Endodermal cell (in vitro differentiated cells): ENCODE measurements around the gene SRL. TPM values are rescaled to one million over a fixed set of nuclear protein-coding genes. Genes with fewer than 3 reads are reported as not detected.
A peak's percentile ranks its signal among the peaks of the same experiment; 100 is the strongest.

Experiments
- DNase-seq: peaks from one replicate; pipeline ENCODE4 v3.0.0-alpha.2; 2017
- H3K27ac ChIP-seq: 2 replicates; pipeline ENCODE4 v1.5.1; 2013; ENCODE audit warnings: mild to moderate bottlenecking, low read depth, low read length, moderate library complexity
- H3K27me3 ChIP-seq: 2 replicates; pipeline ENCODE4 v1.6.1; 2013; ENCODE audit warnings: mild to moderate bottlenecking, low read length, moderate library complexity; ENCODE audit not compliant: insufficient read depth, control insufficient read depth, poor library complexity, severe bottlenecking
- H3K36me3 ChIP-seq: 2 replicates; pipeline ENCODE4 v1.7.0; 2013; ENCODE audit warnings: mild to moderate bottlenecking, low read length, moderate library complexity; ENCODE audit not compliant: control insufficient read depth, insufficient read depth
- H3K4me1 ChIP-seq: one replicate; pipeline ENCODE4 v1.7.0; 2013; ENCODE audit warnings: low read length; ENCODE audit not compliant: control insufficient read depth, insufficient read depth
- H3K4me3 ChIP-seq: 2 replicates; pipeline ENCODE4 v1.5.1; 2013; ENCODE audit warnings: mild to moderate bottlenecking, low read length, moderate library complexity
- H3K9ac ChIP-seq: 2 replicates; pipeline ENCODE4 v1.6.1; 2013; ENCODE audit warnings: mild to moderate bottlenecking, low read length, moderate library complexity; ENCODE audit not compliant: poor library complexity, severe bottlenecking; ENCODE audit errors: extremely low read depth
- H3K9me3 ChIP-seq: 2 replicates; pipeline ENCODE4 v1.6.1; 2013; ENCODE audit warnings: mild to moderate bottlenecking, low read length, moderate library complexity; ENCODE audit not compliant: control insufficient read depth
- H3K27ac Mint-ChIP-seq: 2 replicates; pipeline ENCODE4 v1.8.0; 2020; ENCODE audit warnings: mixed read lengths
- H3K27me3 Mint-ChIP-seq: 2 replicates; pipeline ENCODE4 v1.8.0; 2021; ENCODE audit warnings: mild to moderate bottlenecking, mixed read lengths; ENCODE audit not compliant: insufficient read depth
- H3K36me3 Mint-ChIP-seq: 2 replicates; pipeline ENCODE4 v1.8.0; 2020; ENCODE audit warnings: low read depth, mixed read lengths
- H3K4me1 Mint-ChIP-seq: 2 replicates; pipeline ENCODE4 v1.8.0; 2020; ENCODE audit warnings: mixed read lengths
- H3K4me3 Mint-ChIP-seq: 2 replicates; pipeline ENCODE4 v1.8.0; 2020; ENCODE audit warnings: mild to moderate bottlenecking, moderate library complexity, mixed read lengths
- H3K9me3 Mint-ChIP-seq: 2 replicates; pipeline ENCODE4 v1.8.0; 2020; ENCODE audit warnings: mild to moderate bottlenecking, mixed read lengths
- CTCF ChIP-seq: fragments of 200-600 bp; sonication (generic); conservative IDR thresholded peaks from 2 replicates; pipeline ENCODE4 v1.5.0; 2021; ENCODE audit warnings: antibody characterized with exemption, mild to moderate bottlenecking
- WGBS, 2 experiments: methylation state at CpG; one replicate each; pipeline versions ENCODE4 v1.1.5 to v1.1.7; 2013; ENCODE audit warnings: missing lambda C conversion rate in 2 of 2, mixed read lengths in 1 of 2; ENCODE audit not compliant: insufficient coverage in 1 of 2, insufficient read length in 1 of 2; 5-methylcytosine and 5-hydroxymethylcytosine counted together
- total RNA-seq, 2 donors: library from RNA; stranded (reverse); fragmentation: NEBNext Ultra II Directional in 1 of 2; extraction: Animal tissue kit (Norgen Biotek cat#: 25700) in 1 of 2; gene quantifications; 2 replicates in 1 of 2; 3 replicates in 1 of 2; pipeline ENCODE4 v1.2.1, GENCODE V29; 2021

The SRL gene
- total RNA-seq, 2 donors from 2014 or later, result not detected

GRCh38 chr16:4273858-4274311, 32.0 kb upstream of the SRL start:
- Mint-ChIP-seq H3K9me3 (no peaks in the 10 kb centered on the region), H3K27me3 (no peaks in the 10 kb centered on the region), H3K4me3 (peak overlapping the region; percentile 82), H3K4me1 (peaks cover 2% of the 10 kb centered on the region), H3K36me3 (no peaks in the 10 kb centered on the region), H3K27ac (peak overlapping the region; percentile 88)
- Histone ChIP-seq H3K4me3 (peak overlapping the region; percentile 81), H3K9ac (peak overlapping the region; percentile 60), H3K36me3 (no peaks in the 10 kb centered on the region), H3K9me3 (no peaks in the 10 kb centered on the region), H3K27ac (peak overlapping the region; percentile 91), H3K4me1 (no peaks in the 10 kb centered on the region), H3K27me3 (no peaks in the 10 kb centered on the region)
- peak; percentile 82 for TF ChIP-seq CTCF
- WGBS, 2 experiments, result 0 to 9% methylated on average over 1 to 22 of the region's 25 CpGs
- DNase-seq, result peak; percentile 92

GRCh38 chr16:4272114-4272956, 30.5 kb upstream of the SRL start:
- Histone ChIP-seq H3K9ac (peak overlapping the region; percentile 79), H3K27me3 (no peaks in the 10 kb centered on the region), H3K27ac (peak overlapping the region; percentile 87), H3K4me1 (no peaks in the 10 kb centered on the region), H3K9me3 (no peaks in the 10 kb centered on the region), H3K36me3 (no peaks in the 10 kb centered on the region), H3K4me3 (peak overlapping the region; percentile 83)
- no peak for TF ChIP-seq CTCF
- Mint-ChIP-seq H3K27me3 (no peaks in the 10 kb centered on the region), H3K4me3 (peak overlapping the region; percentile 82), H3K27ac (peak overlapping the region; percentile 92), H3K36me3 (peaks cover 7% of the 10 kb centered on the region), H3K9me3 (no peaks in the 10 kb centered on the region), H3K4me1 (peaks cover 2% of the 10 kb centered on the region)
- peak; percentile 84 for DNase-seq
- WGBS, 2 experiments, result 0% methylated on average over 8 to 52 of the region's 79 CpGs

- Mint-ChIP-seq H3K36me3 (peaks cover 13% of the 10 kb centered on the region), H3K9me3 (no peaks in the 10 kb centered on the region), H3K27ac (peak overlapping the region; percentile 93), H3K4me1 (peaks cover 2% of the 10 kb centered on the region), H3K27me3 (no peaks in the 10 kb centered on the region), H3K4me3 (peak overlapping the region; percentile 82)
- Histone ChIP-seq H3K4me1 (no peaks in the 10 kb centered on the region), H3K36me3 (no peaks in the 10 kb centered on the region), H3K9me3 (no peaks in the 10 kb centered on the region), H3K9ac (peak overlapping the region; percentile 79), H3K27me3 (no peaks in the 10 kb centered on the region), H3K27ac (peak overlapping the region; percentile 94), H3K4me3 (peak overlapping the region; percentile 83)
- TF ChIP-seq CTCF, result peak; percentile 65
- peak; percentile 97 for DNase-seq
- WGBS, 2 experiments, result 2 to 4% methylated on average over 15 to 72 of the region's 72 CpGs
Observed at GRCh38 chr16:4271176-4272113, 29.6 kb upstream of the SRL start.
